HepG2 (cell line): ENCODE measurements around the gene ALB. TPM values are rescaled to one million over a fixed set of nuclear protein-coding genes. Genes with fewer than 3 reads are reported as not detected.

Experiments
- DNMT3B ChIP-seq: conservative IDR thresholded peaks from 2 replicates; pipeline ENCODE4 v1.6.1; 2016; ENCODE audit warnings: missing biosample characterization, control low read depth
- E2F1 ChIP-seq: sonication (generic); formaldehyde crosslinking; IDR thresholded peaks from 2 replicates; pipeline ENCODE4 v1.5.0; 2020; ENCODE audit warnings: missing genetic modification reagents
- POGZ ChIP-seq: sonication (generic); formaldehyde crosslinking; IDR thresholded peaks from 2 replicates; pipeline ENCODE4 v1.4.0; 2020; ENCODE audit warnings: mild to moderate bottlenecking, missing genetic modification reagents
- REST ChIP-seq, 2 experiments: IDR thresholded peaks; 2 replicates each; pipeline ENCODE4 v1.6.1; 2011 to 2012; ENCODE audit warnings: low read length in 2 of 2, borderline replicate concordance in 1 of 2, low read depth in 1 of 2, mild to moderate bottlenecking in 1 of 2, moderate library complexity in 1 of 2
- TFDP2 ChIP-seq: sonication (generic); formaldehyde crosslinking; IDR thresholded peaks from 2 replicates; pipeline ENCODE4 v1.4.0; 2020; ENCODE audit warnings: missing genetic modification reagents
- ZFP36 ChIP-seq: fragments of 150-350 bp; IDR thresholded peaks from 2 replicates; pipeline ENCODE4 v1.6.1; 2018; ENCODE audit warnings: borderline replicate concordance, low read length, low read depth; ENCODE audit not compliant: partially characterized antibody
- ZNF12 ChIP-seq: sonication (generic); formaldehyde crosslinking; IDR thresholded peaks from 2 replicates; pipeline ENCODE4 v1.5.0; 2020; ENCODE audit warnings: missing genetic modification reagents
- ZNF337 ChIP-seq: sonication (generic); formaldehyde crosslinking; IDR thresholded peaks from 2 replicates; pipeline ENCODE4 v1.5.1; 2020; ENCODE audit warnings: missing genetic modification reagents, low read depth, mild to moderate bottlenecking, borderline replicate concordance
- ZNF407 ChIP-seq: sonication (generic); formaldehyde crosslinking; IDR thresholded peaks from one replicate; pipeline ENCODE4 v1.5.1; 2020; ENCODE audit warnings: mild to moderate bottlenecking, missing genetic modification reagents; ENCODE audit errors: not compliant biosample characterization
- ZNF549 ChIP-seq: sonication (generic); formaldehyde crosslinking; IDR thresholded peaks from 2 replicates; pipeline ENCODE4 v1.5.0; 2020; ENCODE audit warnings: missing genetic modification reagents
- ZNF597 ChIP-seq: sonication (generic); formaldehyde crosslinking; IDR thresholded peaks from 2 replicates; pipeline ENCODE4 v1.5.0; 2020; ENCODE audit warnings: missing genetic modification reagents
- ZNF776 ChIP-seq: sonication (generic); formaldehyde crosslinking; IDR thresholded peaks from 2 replicates; pipeline ENCODE4 v1.4.0; 2020; ENCODE audit warnings: mild to moderate bottlenecking, missing genetic modification reagents
- polyA plus RNA-seq, 8 experiments: library from polyadenylated mRNA; depleted of rRNA in 3 of 8; stranded (reverse) in 7 of 8; unstranded in 1 of 8; fragments of >200 nt; fragmentation: Illumina TruSeq in 4 of 8; extraction: Trizol in 4 of 8; gene quantifications; 2 replicates each; pipeline versions ENCODE4 v1.2.1 to v1.2.3, GENCODE V29; 2011 to 2016; ENCODE audit warnings: low read depth in 4 of 8, missing spikeins in 1 of 8, mixed read lengths in 1 of 8; ENCODE audit not compliant: insufficient read depth in 1 of 8
- total RNA-seq, 5 experiments: library from RNA; depleted of rRNA; stranded (reverse); fragments of >200 nt; fragmentation: Illumina TruSeq; extraction: Trizol; gene quantifications; 2 replicates each; pipeline ENCODE4 v1.2.3, GENCODE V29; 2016; ENCODE audit warnings: low read depth in 1 of 5

Gene ALB
- total and polyA plus RNA-seq, 2 of the 13 experiments (the other 11 are each of a cell fraction or from before 2014, with no cell fraction given), result 22,259 to 22,625 TPM

- TF ChIP-seq REST (IDR thresholded peaks at IDR 0.05; ENCODE audit: borderline replicate concordance in 1 of 2, low read depth in 1 of 2, low read length in 2 of 2) (peak in 1 of 2 experiments; percentile 39; a peak in 1 of 4 replicates), DNMT3B (CRISPR knock-in tag) (no peak), ZFP36 (no peak), POGZ (CRISPR knock-in tag) (no peak), ZNF549 (CRISPR knock-in tag) (0 out of 2 replicates have a peak, but pooled peaks have one; percentile 16), ZNF12 (CRISPR knock-in tag) (no peak), ZNF597 (no peak), ZNF337 (CRISPR knock-in tag) (no peak), ZNF776 (CRISPR knock-in tag) (no peak), E2F1 (no peak), ZNF407 (no peak), TFDP2 (CRISPR knock-in tag) (no peak)
Observed at GRCh38 chr4:73413294-73413755, 9.2 kb downstream of the ALB start (continued).
